Left lung (tissue), 10 donors: ENCODE data around the gene DCAF8L2. TPM values are rescaled to one million over a fixed set of nuclear protein-coding genes. Genes with fewer than 3 reads are reported as not detected.
"Not testable (repeated sequence)": the region's sequence is repeated elsewhere in the genome, so short reads cannot be mapped to it uniquely, and the experiment has no call there.

Source experiments
- ATAC-seq: fragments of 200-7000 bp; cut with Tn5 transposase; one replicate; pipeline ENCODE4 v1.9.1; 2020; ENCODE audit warnings: moderate library complexity
- DNase-seq, 4 donors: peaks; one replicate each; pipeline ENCODE4 v3.0.0-alpha.2; 2013 to 2020
- H3K27ac ChIP-seq, 2 donors: fragments of 200-600 bp; sonication (generic) in 1 of 2; one replicate each; pipeline versions ENCODE4 v1.5.0 to v1.8.0; 2020 to 2021
- H3K27me3 ChIP-seq, 2 donors: fragments of 200-600 bp; sonication (generic) in 1 of 2; one replicate each; pipeline versions ENCODE4 v1.5.0 to v1.8.0; 2020 to 2021
- H3K36me3 ChIP-seq, 2 donors: fragments of 200-600 bp; sonication (generic) in 1 of 2; one replicate each; pipeline versions ENCODE4 v1.5.0 to v1.8.0; 2020 to 2021
- H3K4me1 ChIP-seq, 2 donors: fragments of 200-600 bp; one replicate each; pipeline ENCODE4 v1.8.0; 2021
- H3K4me3 ChIP-seq, 2 donors: fragments of 200-600 bp; sonication (generic) in 1 of 2; one replicate each; pipeline versions ENCODE4 v1.5.0 to v1.8.0; 2020 to 2021; ENCODE audit warnings: mild to moderate bottlenecking in 1 of 2
- H3K9me3 ChIP-seq, 2 donors: fragments of 200-600 bp; sonication (generic) in 1 of 2; one replicate each; pipeline versions ENCODE4 v1.5.0 to v1.8.0; 2020 to 2021
- intact Hi-C, 2 donors: fragments of 100-400 bp; cut with DNase I; formaldehyde crosslinking; loops; one replicate each; pipeline versions ENCODE4 v1.11.2 to v1.14.2; 2022
- polyA plus RNA-seq, 6 donors: library from polyadenylated mRNA; unstranded; fragments of 120-200 nt; gene quantifications; one replicate each; pipeline ENCODE4 v1.2.1, GENCODE V29; 2013; ENCODE audit not compliant: insufficient read length in 6 of 6
- total RNA-seq, 2 donors: library from RNA; stranded (reverse); fragmentation: NEBNext Ultra II Directional; extraction: Animal tissue kit (Norgen Biotek cat#: 25700); gene quantifications; one replicate each; pipeline ENCODE4 v1.2.1, GENCODE V29; 2021
- TF ChIP-seq, protein P1 (sequence below), 2 donors: fragments of 200-600 bp; sonication (generic) in 1 of 2; IDR thresholded peaks; one replicate each; pipeline versions ENCODE4 v1.5.0 to v1.8.0; 2021; ENCODE audit warnings: antibody characterized with exemption in 2 of 2
- donor health status: DM: no; HTN: yes; CAD: no.
- donor health status: DM: no; HTN: no; CAD: no.

DCAF8L2 gene
- total and polyA plus RNA-seq, 8 donors: not detected

GRCh38 chrX:27728291-27728690 lies 138.1 kb downstream of the DCAF8L2 start:
- Histone ChIP-seq H3K4me1 (no peaks in the 10 kb centered on the region), H3K4me3 (no peak overlapping the region), H3K27ac (no peak overlapping the region), H3K27me3 (no peaks in the 10 kb centered on the region), H3K9me3 (no peaks in the 10 kb centered on the region), H3K36me3 (no peaks in the 10 kb centered on the region)
- ATAC-seq (no peak), DNase-seq (no peak)
- intact Hi-C loops: no loop called here
- TF ChIP-seq, protein P1, sequence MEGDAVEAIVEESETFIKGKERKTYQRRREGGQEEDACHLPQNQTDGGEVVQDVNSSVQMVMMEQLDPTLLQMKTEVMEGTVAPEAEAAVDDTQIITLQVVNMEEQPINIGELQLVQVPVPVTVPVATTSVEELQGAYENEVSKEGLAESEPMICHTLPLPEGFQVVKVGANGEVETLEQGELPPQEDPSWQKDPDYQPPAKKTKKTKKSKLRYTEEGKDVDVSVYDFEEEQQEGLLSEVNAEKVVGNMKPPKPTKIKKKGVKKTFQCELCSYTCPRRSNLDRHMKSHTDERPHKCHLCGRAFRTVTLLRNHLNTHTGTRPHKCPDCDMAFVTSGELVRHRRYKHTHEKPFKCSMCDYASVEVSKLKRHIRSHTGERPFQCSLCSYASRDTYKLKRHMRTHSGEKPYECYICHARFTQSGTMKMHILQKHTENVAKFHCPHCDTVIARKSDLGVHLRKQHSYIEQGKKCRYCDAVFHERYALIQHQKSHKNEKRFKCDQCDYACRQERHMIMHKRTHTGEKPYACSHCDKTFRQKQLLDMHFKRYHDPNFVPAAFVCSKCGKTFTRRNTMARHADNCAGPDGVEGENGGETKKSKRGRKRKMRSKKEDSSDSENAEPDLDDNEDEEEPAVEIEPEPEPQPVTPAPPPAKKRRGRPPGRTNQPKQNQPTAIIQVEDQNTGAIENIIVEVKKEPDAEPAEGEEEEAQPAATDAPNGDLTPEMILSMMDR (IDR thresholded peaks at IDR 0.05): no peak

GRCh38 chrX:27731962-27732361 lies 141.8 kb downstream of the DCAF8L2 start:
- H3K4me1 ChIP-seq: no peaks in the 10 kb centered on the region
- H3K27ac ChIP-seq: no peak overlapping the region
- H3K9me3 ChIP-seq: no peaks in the 10 kb centered on the region
- no peak for ATAC-seq
- TF ChIP-seq, protein P1 (IDR thresholded peaks at IDR 0.05): no peak
- intact Hi-C loops: no loop called here
- no peak overlapping the region for H3K4me3 ChIP-seq
- no peaks in the 10 kb centered on the region for H3K36me3 ChIP-seq
- H3K27me3 ChIP-seq: no peaks in the 10 kb centered on the region
- no peak for DNase-seq

DNA sequence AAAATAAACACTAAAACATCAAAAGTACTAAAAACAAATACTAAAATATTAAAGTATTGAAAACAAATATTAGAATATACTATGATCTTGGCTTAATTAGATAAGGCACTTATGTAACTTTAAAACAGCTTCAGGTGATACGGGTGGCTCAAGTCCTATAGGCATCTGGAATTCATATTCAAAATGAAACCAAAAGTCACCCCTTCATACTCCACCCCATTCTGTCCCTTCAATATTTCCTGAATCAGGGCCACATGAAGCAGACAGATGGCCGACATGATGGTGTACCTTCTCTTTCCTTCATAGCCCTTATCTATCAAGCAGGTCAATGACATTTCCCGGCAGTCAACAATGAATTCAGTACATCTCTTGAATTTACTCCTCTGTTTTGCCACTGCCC lies 145.8 kb downstream of the DCAF8L2 start:
- Histone ChIP-seq H3K9me3 (no peaks in the 10 kb centered on the region), H3K27ac (no peak overlapping the region), H3K4me1 (no peaks in the 10 kb centered on the region), H3K4me3 (no peak overlapping the region), H3K36me3 (no peaks in the 10 kb centered on the region), H3K27me3 (no peaks in the 10 kb centered on the region)
- TF ChIP-seq, protein P1 (IDR thresholded peaks at IDR 0.05): no peak
- intact Hi-C loops: no loop called here
- no peak for ATAC-seq
- no peak for DNase-seq

DNA sequence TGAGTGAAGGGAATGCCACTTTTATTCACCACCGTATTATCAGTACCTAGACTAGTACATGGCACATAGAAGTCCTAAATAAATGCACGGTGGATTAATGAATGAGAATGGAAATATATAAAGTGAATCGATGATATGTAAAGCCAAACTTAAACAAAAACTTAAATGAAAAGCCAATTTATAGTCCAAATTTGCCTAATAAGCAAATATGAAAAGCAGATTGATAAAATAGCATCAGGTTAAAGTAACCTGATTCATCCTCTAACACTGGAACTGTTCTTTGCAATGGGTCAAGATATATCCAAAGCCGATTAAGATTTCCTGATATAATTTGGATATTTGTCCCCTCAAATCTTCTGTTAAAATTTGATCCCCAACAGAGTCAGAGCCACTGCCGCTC lies 150.8 kb downstream of the DCAF8L2 start:
- Histone ChIP-seq H3K27me3 (no peaks in the 10 kb centered on the region), H3K4me3 (no peak overlapping the region), H3K27ac (no peak overlapping the region), H3K4me1 (no peaks in the 10 kb centered on the region), H3K36me3 (no peaks in the 10 kb centered on the region), H3K9me3 (no peaks in the 10 kb centered on the region)
- TF ChIP-seq, protein P1 (IDR thresholded peaks at IDR 0.05): no peak
- intact Hi-C loops: no loop called here
- DNase-seq (no peak), ATAC-seq (no peak)

DNA sequence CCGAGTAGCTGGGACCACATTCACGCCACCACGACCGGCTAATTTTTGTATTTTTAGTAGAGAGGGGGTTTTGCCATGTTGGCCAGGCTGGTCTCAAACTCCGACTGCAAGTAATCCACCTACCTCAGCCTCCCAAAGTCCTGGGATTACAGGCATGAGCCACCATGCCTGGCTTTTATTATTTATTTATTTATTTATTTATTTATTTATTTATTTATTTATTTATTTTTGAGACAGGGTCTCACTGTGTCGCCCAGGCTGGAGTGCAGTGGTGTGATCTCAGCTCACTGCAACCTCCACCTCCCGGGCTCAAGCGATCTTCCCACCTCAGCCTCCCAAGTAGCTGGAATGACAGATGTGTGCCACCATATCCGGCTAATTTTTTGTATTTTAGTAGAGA lies 153.4 kb downstream of the DCAF8L2 start:
- H3K27ac ChIP-seq, H3K9me3 ChIP-seq, H3K4me1 ChIP-seq, intact Hi-C loops, H3K27me3 ChIP-seq, ATAC-seq, H3K4me3 ChIP-seq, H3K36me3 ChIP-seq, DNase-seq: not testable (repeated sequence)

DNA sequence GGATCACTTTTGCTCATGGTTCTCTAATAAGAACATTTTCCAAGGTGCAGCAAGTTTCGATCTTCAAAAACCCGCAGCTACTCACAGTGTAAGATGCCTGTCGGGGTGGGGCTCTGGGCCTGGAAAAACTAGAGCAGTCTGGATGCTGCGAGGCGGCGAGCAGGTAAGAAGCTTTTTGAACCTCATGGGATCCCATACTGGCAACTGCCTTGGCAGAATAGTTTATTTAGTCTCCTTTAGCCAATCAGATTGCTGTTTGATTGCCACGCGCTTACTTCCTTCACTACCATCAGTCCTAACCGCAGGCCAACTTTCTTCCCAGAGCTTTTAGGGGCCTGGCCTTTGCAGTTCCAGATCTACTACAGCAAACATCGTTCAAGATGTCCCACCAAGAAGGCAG lies 156.4 kb downstream of the DCAF8L2 start:
- H3K36me3 ChIP-seq: no peaks in the 10 kb centered on the region
- H3K27me3 ChIP-seq: no peaks in the 10 kb centered on the region
- DNase-seq (no peak), ATAC-seq (no peak)
- H3K4me3 ChIP-seq: no peak overlapping the region
- H3K9me3 ChIP-seq: no peaks in the 10 kb centered on the region
- no peaks in the 10 kb centered on the region for H3K4me1 ChIP-seq
- intact Hi-C loops: no loop called here
- H3K27ac ChIP-seq: no peak overlapping the region
- TF ChIP-seq, protein P1 (IDR thresholded peaks at IDR 0.05): no peak

DNA sequence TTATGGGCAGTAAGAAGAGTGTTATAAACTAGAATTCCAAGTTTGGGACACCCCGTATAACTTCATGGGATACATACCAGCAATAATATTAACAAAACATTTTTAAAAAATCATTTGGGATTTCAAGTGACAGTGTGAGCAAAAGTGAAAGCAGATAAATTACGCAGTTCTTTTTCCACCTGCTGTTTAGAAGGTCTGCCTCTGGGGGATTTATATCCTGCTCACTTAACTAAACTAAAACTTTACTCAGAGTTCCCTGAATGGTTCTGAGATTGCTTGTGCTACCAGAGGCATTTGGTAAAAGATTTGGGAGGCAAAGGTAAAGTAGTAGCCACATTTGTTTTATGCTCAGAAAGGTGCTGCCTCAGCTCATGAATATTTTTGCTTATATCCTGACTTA lies 160.2 kb downstream of the DCAF8L2 start:
- H3K27ac ChIP-seq, H3K27me3 ChIP-seq, DNase-seq, H3K4me3 ChIP-seq, H3K36me3 ChIP-seq, H3K4me1 ChIP-seq, H3K9me3 ChIP-seq, ATAC-seq, intact Hi-C loops: not testable (repeated sequence)
